ENCODE measurements around the gene GAS2L2.

GAS2L2 gene

GRCh38 chr17:35727635-35728034 lies 25.4 kb downstream of the GAS2L2 start:
- Mint-ChIP-seq H3K4me1 (peaks cover 52% of the 10 kb centered on the region), H3K9me3 (no peaks in the 10 kb centered on the region), H3K27ac (peak overlapping the region; percentile 7 to 98 (median 86)), H3K4me3 (peak overlapping the region in 1 of 3 experiments; percentile 18), H3K36me3 (ENCODE audit: low read depth) (peaks cover 30% of the 10 kb centered on the region), H3K27me3 (ENCODE audit: low read depth) (no peaks in the 10 kb centered on the region)
- TF ChIP-seq CTCF (IDR thresholded peaks at IDR 0.05; ENCODE audit: unreplicated experiment in 3 of 3), result no peak

GRCh38 chr17:35726953-35727460 lies 26.0 kb downstream of the GAS2L2 start:
- peaks cover 30% of the 10 kb centered on the region for H3K36me3 Mint-ChIP-seq (ENCODE audit: low read depth)
- H3K4me3 Mint-ChIP-seq, result no peak overlapping the region
- H3K9me3 Mint-ChIP-seq, result no peaks in the 10 kb centered on the region
- TF ChIP-seq CTCF (IDR thresholded peaks at IDR 0.05; ENCODE audit: unreplicated experiment in 3 of 3), result no peak
- peak overlapping the region; percentile 81 to 98 (median 86) for H3K27ac Mint-ChIP-seq
- H3K4me1 Mint-ChIP-seq, result peaks cover 48% of the 10 kb centered on the region
- H3K27me3 Mint-ChIP-seq (ENCODE audit: low read depth), result no peaks in the 10 kb centered on the region

- Mint-ChIP-seq H3K9me3 (no peaks in the 10 kb centered on the region), H3K4me1 (peaks cover 48% of the 10 kb centered on the region)
These were observed 26.7 kb downstream of the GAS2L2 start for GRCh38 chr17:35726127-35726952.

GRCh38 chr17:35725802-35726126 lies 27.3 kb downstream of the GAS2L2 start:
- Mint-ChIP-seq H3K36me3 (ENCODE audit: low read depth) (peaks cover 35% of the 10 kb centered on the region), H3K27ac (peak overlapping the region; percentile 81 to 98 (median 86)), H3K9me3 (no peaks in the 10 kb centered on the region), H3K4me1 (peaks cover 43% of the 10 kb centered on the region), H3K27me3 (ENCODE audit: low read depth) (no peaks in the 10 kb centered on the region), H3K4me3 (peak overlapping the region in 2 of 3 experiments; percentile 10 to 31)
- TF ChIP-seq CTCF (IDR thresholded peaks at IDR 0.05; ENCODE audit: unreplicated experiment in 3 of 3), result no peak

More at GRCh38 chr17:35726127-35726952, 26.7 kb downstream of the GAS2L2 start:
- no peak overlapping the region for H3K4me3 Mint-ChIP-seq
- peaks cover 34% of the 10 kb centered on the region for H3K36me3 Mint-ChIP-seq (ENCODE audit: low read depth)
- peak overlapping the region; percentile 81 to 98 (median 86) for H3K27ac Mint-ChIP-seq
- TF ChIP-seq CTCF (IDR thresholded peaks at IDR 0.05; ENCODE audit: unreplicated experiment in 3 of 3), result no peak
- H3K27me3 Mint-ChIP-seq (ENCODE audit: low read depth), result no peaks in the 10 kb centered on the region

GRCh38 chr17:35725058-35725457 lies 28.0 kb downstream of the GAS2L2 start:
- Mint-ChIP-seq H3K36me3 (ENCODE audit: low read depth) (peaks cover 39% of the 10 kb centered on the region), H3K27me3 (ENCODE audit: low read depth) (no peaks in the 10 kb centered on the region)

More at GRCh38 chr17:35725058-35725457, 28.0 kb downstream of the GAS2L2 start:
- peak overlapping the region; percentile 81 to 98 (median 86) for H3K27ac Mint-ChIP-seq
- H3K9me3 Mint-ChIP-seq, result no peaks in the 10 kb centered on the region
- no peak overlapping the region for H3K4me3 Mint-ChIP-seq
- H3K4me1 Mint-ChIP-seq, result peaks cover 39% of the 10 kb centered on the region
- no peak for TF ChIP-seq CTCF (IDR thresholded peaks at IDR 0.05; ENCODE audit: unreplicated experiment in 3 of 3)

Measured in nephron (organoid).